Stomach smooth muscle (tissue), 2 donors: Measurements from ENCODE around the gene CEP128.

ENCODE experiments used
- H3K27ac ChIP-seq: one replicate; pipeline ENCODE4 v1.7.0; 2013; ENCODE audit warnings: mild to moderate bottlenecking, low read length, inconsistent platforms
- H3K27me3 ChIP-seq, 2 donors: one replicate each; pipeline ENCODE4 v1.7.0; 2013; ENCODE audit warnings: low read length in 2 of 2; ENCODE audit not compliant: insufficient read depth in 2 of 2, control insufficient read depth in 1 of 2
- H3K36me3 ChIP-seq, 2 donors: one replicate each; pipeline ENCODE4 v1.7.0; 2013; ENCODE audit warnings: low read length in 2 of 2; ENCODE audit not compliant: control insufficient read depth in 2 of 2, insufficient read depth in 2 of 2
- H3K4me1 ChIP-seq: one replicate; pipeline ENCODE4 v1.7.0; 2013; ENCODE audit warnings: low read length; ENCODE audit not compliant: control insufficient read depth, insufficient read depth
- H3K4me3 ChIP-seq, 2 donors: one replicate each; pipeline ENCODE4 v1.7.0; 2013; ENCODE audit warnings: low read length in 2 of 2
- H3K9ac ChIP-seq, 2 donors: one replicate each; pipeline ENCODE4 v1.7.0; 2013; ENCODE audit warnings: low read length in 2 of 2, mild to moderate bottlenecking in 1 of 2
- H3K9me3 ChIP-seq, 2 donors: one replicate each; pipeline ENCODE4 v1.7.0; 2013; ENCODE audit warnings: low read length in 2 of 2; ENCODE audit not compliant: control insufficient read depth in 2 of 2
- donor health status: healthy.
- donor health status: Pancreatic carcinoma.

CEP128 gene

DNA sequence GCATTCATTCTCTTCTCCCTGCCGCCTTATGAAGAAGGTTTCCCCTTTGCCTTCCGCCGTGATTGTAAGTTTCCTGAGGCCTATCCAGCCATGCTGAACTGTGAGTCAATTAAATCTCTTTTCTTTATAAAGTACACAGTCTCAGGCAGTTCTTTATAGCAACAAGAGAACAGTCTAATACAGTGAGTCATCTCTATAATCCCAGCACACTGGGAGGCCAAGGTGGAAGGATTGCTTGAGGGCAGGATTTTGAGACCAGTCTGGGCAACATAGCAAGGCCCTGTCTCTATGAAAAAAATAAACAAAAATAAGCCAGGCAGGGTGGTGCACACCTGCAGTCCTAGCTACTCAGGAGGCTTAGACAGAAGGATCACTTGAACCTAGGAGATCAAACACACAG lies 259.9 kb downstream of the CEP128 start:
- H3K9ac ChIP-seq = no peak overlapping the region
- no peaks in the 10 kb centered on the region for H3K27me3 ChIP-seq
- no peaks in the 10 kb centered on the region for H3K4me1 ChIP-seq
- no peak overlapping the region for H3K4me3 ChIP-seq
- no peak overlapping the region for H3K27ac ChIP-seq
- H3K9me3 ChIP-seq = peaks cover 5 to 9% of the 10 kb centered on the region in 2 donors
- no peaks in the 10 kb centered on the region for H3K36me3 ChIP-seq

DNA sequence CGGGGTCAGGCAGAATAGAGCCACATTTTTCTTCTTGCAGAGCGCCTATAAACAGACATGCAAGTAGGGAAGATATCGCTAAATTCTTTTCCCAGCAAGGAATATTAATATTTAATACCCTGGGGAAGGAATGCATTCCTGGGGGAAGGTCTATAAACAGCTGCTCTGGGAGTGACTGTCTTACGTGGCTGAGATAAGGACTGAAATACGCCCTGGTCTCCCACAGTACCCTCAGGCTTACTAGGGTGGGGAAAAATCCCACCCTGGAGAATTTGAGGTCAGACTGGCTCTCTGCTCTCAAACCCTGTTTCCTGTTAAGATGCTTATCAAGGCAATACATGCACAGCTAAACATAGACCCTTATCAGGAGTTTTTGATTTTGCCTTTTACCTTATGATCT lies 262.3 kb downstream of the CEP128 start:
- Histone ChIP-seq H3K4me3 (no peak overlapping the region), H3K4me1 (no peaks in the 10 kb centered on the region), H3K36me3 (no peaks in the 10 kb centered on the region), H3K9me3 (peaks cover 5 to 9% of the 10 kb centered on the region in 2 donors), H3K9ac (no peak overlapping the region), H3K27ac (no peak overlapping the region), H3K27me3 (no peaks in the 10 kb centered on the region)

DNA sequence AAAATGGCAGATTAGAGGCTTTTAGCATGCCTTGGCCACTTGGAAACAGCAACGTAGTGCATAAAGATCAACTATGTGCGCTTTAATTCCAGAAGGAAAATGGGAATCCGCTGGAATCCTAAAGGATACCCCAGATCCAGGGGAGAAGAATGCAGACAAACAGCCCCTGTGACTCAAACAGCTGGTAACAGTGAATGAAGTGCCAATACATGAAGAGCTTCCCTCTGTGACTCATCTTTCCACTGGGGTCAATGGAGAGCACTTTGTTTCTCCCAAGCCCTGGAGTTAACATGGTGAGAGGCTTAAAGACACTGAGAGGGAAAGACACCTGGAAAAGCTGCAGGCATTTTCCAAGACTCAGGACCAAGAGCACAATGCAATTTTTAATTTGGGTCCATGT lies 263.1 kb downstream of the CEP128 start:
- H3K27ac ChIP-seq = no peak overlapping the region
- no peak overlapping the region for H3K4me3 ChIP-seq
- peaks cover 5 to 9% of the 10 kb centered on the region in 2 donors for H3K9me3 ChIP-seq
- H3K36me3 ChIP-seq = no peaks in the 10 kb centered on the region
- H3K9ac ChIP-seq = no peak overlapping the region
- H3K27me3 ChIP-seq = no peaks in the 10 kb centered on the region
- no peaks in the 10 kb centered on the region for H3K4me1 ChIP-seq

DNA sequence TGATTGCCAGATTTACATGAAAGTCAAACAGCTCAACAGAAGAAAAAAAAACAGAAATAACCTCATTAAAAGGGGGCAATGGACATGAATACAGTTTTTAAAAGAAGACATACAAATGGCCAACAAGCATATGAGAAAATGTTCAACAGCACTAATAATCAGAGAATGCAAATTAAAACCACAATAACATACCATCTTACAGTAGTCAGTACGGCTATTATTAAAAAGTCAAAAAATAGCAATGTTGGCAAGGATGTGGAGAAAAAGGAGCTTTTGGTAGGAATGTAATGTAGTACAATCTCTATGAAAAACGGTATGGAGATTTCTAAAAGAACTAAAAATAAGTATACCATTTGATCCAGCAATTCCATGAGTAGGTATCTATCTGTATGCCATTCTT lies 272.1 kb downstream of the CEP128 start:
- no peak overlapping the region for H3K27ac ChIP-seq
- no peaks in the 10 kb centered on the region for H3K36me3 ChIP-seq
- H3K9ac ChIP-seq = no peak overlapping the region
- H3K4me3 ChIP-seq = no peak overlapping the region
- H3K27me3 ChIP-seq = no peaks in the 10 kb centered on the region
- H3K4me1 ChIP-seq = no peaks in the 10 kb centered on the region
- peaks cover 0 to 2% of the 10 kb centered on the region in 2 donors for H3K9me3 ChIP-seq

DNA sequence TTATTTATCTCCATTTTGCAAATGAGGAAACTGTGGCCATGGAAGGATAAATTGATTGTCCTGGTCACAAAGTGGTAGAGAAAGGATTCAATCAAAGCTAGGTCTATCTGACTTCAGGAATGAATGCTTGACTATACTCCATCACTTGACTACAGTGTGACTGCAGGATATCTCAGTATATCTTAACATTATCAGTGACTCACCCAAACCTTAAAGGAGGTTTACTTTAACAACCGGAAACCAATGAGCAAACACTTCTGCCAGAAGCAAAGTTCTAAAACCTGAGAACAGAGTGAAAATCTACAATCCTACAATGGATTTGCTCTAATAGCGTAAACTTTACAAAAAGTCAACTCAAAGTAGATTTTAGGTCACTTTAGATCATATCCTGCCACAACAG lies 277.0 kb downstream of the CEP128 start:
- Histone ChIP-seq H3K9me3 (no peaks in the 10 kb centered on the region), H3K36me3 (no peaks in the 10 kb centered on the region), H3K4me1 (no peaks in the 10 kb centered on the region), H3K9ac (no peak overlapping the region), H3K27ac (no peak overlapping the region), H3K4me3 (no peak overlapping the region), H3K27me3 (no peaks in the 10 kb centered on the region)

DNA sequence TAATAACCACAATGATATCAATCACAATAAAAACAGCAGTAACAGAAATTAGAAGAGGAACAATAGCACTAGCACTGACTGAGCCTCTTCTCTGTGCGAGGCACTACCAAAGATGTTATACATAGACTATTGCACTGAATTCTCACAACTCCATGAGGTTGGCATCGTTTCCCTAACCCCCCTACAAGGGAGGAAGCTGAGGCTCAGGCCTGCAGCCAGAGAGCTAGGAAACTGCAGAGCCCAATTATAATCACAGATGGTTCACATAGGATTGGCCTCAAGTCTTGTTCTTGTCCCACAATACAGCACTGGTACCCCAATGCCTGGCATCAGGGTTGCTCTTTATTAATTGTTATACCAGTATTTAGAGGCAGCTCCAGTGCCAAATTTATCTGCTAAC lies 278.0 kb downstream of the CEP128 start:
- Histone ChIP-seq H3K9ac (no peak overlapping the region), H3K4me3 (no peak overlapping the region), H3K36me3 (no peaks in the 10 kb centered on the region), H3K27ac (no peak overlapping the region), H3K27me3 (no peaks in the 10 kb centered on the region), H3K9me3 (no peaks in the 10 kb centered on the region), H3K4me1 (no peaks in the 10 kb centered on the region)

DNA sequence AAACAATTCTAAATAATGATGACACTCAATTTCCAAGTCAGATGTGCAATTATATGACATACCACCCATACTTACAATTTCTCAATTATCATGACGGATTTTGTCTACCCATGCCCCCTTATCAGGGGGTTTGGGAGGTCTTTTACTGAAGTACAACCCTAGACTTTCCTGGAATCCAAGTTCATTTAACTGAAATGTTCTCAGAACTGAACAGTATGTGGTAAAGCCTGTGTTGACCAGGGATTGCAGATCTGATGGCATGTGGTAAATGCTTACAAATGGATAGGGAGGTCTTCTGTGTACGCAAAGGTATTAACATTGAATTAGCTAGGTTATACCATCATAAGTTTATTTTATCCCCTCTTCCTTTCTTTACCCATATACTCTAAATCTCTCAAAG lies 281.8 kb downstream of the CEP128 start:
- H3K9ac ChIP-seq = no peak overlapping the region
- no peaks in the 10 kb centered on the region for H3K36me3 ChIP-seq
- H3K4me1 ChIP-seq = no peaks in the 10 kb centered on the region
- no peaks in the 10 kb centered on the region for H3K9me3 ChIP-seq
- no peaks in the 10 kb centered on the region for H3K27me3 ChIP-seq
- H3K27ac ChIP-seq = no peak overlapping the region
- H3K4me3 ChIP-seq = no peak overlapping the region

DNA sequence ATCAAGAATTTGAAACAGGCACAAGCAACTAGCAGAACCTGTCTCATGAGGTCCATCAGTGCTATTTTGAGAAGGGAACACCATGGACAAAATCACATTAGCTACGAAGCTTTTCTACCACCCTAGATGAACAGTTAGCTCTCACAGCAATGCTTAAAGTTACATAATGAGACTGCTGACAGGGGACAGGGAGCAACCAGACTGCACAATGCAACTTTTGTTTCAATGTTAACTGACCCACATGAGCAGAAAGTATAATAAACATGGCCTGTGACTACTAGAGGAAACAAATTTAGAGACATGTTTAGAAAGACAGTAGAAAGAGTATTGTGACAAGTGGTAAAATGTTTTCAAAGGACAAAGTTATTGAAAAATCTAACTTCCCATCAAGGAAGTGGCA lies 282.8 kb downstream of the CEP128 start:
- H3K36me3 ChIP-seq = no peaks in the 10 kb centered on the region
- no peak overlapping the region for H3K9ac ChIP-seq
- no peaks in the 10 kb centered on the region for H3K4me1 ChIP-seq
- H3K9me3 ChIP-seq = no peaks in the 10 kb centered on the region
- H3K27ac ChIP-seq = no peak overlapping the region
- H3K4me3 ChIP-seq = no peak overlapping the region
- no peaks in the 10 kb centered on the region for H3K27me3 ChIP-seq

DNA sequence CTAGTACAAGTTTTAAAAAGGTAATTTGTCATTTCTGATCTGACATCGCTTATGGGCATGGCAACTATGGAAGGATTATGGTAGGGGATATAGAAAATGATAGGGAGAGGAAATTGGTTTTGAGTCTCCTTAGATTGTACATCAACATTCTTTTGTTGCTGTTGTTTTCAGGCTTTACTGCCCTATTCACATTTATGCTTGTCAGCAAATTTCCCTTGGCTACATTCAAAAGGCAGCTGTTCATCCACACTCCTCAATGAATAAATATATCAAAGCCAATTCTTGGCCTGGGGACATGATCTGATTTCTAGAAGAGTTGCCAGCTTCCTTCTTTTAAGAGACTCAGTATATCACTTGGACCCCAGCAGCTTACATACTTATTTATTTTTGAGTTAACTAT lies 283.4 kb downstream of the CEP128 start:
- Histone ChIP-seq H3K36me3 (no peaks in the 10 kb centered on the region), H3K27ac (no peak overlapping the region), H3K9me3 (no peaks in the 10 kb centered on the region), H3K4me3 (no peak overlapping the region), H3K4me1 (no peaks in the 10 kb centered on the region), H3K27me3 (no peaks in the 10 kb centered on the region), H3K9ac (no peak overlapping the region)

DNA sequence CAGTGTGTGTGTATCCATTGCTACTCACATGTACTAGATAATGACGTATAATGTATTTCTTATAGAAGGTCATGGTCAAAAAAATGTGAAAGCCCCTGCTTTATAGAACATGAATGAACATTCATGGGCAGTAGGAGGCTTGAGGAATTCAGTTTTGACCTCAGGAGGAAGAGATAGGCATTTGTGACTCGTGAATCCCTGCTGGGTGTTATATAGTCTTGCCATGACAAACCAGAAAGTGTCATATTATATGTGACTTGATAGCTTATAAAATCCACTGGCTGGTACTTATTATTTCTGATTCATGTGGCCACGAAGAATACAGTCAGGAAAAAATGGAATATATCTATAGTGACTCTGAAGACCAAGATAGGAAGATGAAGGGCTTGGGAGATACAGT lies 287.6 kb downstream of the CEP128 start:
- Histone ChIP-seq H3K4me1 (no peaks in the 10 kb centered on the region), H3K4me3 (no peak overlapping the region), H3K27ac (no peak overlapping the region)

DNA sequence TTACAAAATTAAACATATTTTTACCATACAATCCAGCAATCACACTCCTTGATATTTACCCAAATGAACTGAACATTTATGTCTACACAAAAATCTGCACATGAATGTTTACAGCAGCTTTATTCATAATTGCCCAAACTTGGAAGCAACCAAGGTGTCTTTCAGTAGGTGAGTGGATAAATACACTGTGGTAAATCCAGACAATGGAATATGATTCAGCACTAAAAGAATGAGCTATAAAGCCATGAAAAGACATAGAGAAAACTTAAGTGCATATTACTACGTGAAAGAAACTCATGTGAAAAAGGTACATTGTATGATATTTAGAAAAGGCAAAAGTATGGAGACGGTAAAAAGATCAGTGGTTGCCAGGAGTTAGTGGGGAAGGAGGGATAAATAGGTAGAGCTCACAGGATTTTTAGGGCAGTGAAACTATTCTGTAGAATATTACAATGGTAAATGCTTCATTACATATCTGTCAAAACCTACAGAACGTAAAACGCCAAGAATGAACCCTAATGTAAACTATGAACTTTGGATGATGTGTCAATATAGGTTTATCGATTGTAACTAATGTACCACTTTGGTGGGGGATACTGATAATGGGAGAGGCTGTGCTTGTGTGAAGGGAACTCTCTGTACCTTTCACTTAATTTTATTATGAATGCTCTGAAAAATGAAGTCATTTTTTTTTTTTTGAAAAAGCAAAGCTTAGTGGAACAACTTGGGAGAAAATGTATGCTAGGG lies 295.7 kb downstream of the CEP128 start:
- no peaks in the 10 kb centered on the region for H3K27me3 ChIP-seq
- no peak overlapping the region for H3K27ac ChIP-seq
- H3K9me3 ChIP-seq = no peaks in the 10 kb centered on the region
- H3K4me3 ChIP-seq = no peak overlapping the region
- H3K36me3 ChIP-seq = no peaks in the 10 kb centered on the region
- H3K9ac ChIP-seq = no peak overlapping the region
- H3K4me1 ChIP-seq = no peaks in the 10 kb centered on the region

More for the DNA sequence above, 287.6 kb downstream of the CEP128 start:
- Histone ChIP-seq H3K36me3 (no peaks in the 10 kb centered on the region), H3K9me3 (no peaks in the 10 kb centered on the region), H3K27me3 (no peaks in the 10 kb centered on the region), H3K9ac (no peak overlapping the region)
